ENCODE results near the gene MYL5. TPM values are rescaled to one million over a fixed set of nuclear protein-coding genes. Genes with fewer than 3 reads are reported as not detected.

The MYL5 gene
- total and polyA plus RNA-seq, 2 of the 13 experiments (the other 11 are each of a cell fraction or from before 2014, with no cell fraction given) = 6.5 to 16.0 TPM

DNA sequence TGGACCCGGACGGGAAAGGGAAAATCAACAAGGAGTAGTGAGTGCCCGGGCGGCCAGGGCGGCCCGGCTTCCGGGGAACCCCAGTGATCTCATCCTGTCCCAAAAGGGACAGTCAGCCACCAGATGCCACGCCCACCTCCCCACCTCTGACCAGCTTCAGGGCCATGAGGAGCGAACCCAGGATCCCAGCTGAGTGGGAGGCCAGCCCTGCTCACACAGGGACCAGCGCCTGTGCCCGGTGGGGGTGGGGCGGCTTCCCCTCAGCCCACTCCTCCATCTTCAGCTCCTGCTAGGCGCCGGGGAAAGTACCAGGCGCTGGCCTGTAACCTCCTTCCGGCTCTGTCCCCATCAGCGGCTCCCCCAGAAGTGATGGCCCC, 6.2 kb downstream of the MYL5 start:
- H3K79me2 ChIP-seq (ENCODE audit: insufficient read depth, low read length) = no peaks in the 10 kb centered on the region
- H3K27ac ChIP-seq (ENCODE audit: extremely low read length, insufficient read depth, low read length) = no peak overlapping the region
- no peak for TF ChIP-seq PHB2 (IDR thresholded peaks at IDR 0.05; ENCODE audit: partially characterized antibody)
- TF ChIP-seq GABPB1 (CRISPR knock-in tag; IDR thresholded peaks at IDR 0.05) = peak; percentile 24; the same call in 1 of the 2 replicates
- TF ChIP-seq, protein P1, sequence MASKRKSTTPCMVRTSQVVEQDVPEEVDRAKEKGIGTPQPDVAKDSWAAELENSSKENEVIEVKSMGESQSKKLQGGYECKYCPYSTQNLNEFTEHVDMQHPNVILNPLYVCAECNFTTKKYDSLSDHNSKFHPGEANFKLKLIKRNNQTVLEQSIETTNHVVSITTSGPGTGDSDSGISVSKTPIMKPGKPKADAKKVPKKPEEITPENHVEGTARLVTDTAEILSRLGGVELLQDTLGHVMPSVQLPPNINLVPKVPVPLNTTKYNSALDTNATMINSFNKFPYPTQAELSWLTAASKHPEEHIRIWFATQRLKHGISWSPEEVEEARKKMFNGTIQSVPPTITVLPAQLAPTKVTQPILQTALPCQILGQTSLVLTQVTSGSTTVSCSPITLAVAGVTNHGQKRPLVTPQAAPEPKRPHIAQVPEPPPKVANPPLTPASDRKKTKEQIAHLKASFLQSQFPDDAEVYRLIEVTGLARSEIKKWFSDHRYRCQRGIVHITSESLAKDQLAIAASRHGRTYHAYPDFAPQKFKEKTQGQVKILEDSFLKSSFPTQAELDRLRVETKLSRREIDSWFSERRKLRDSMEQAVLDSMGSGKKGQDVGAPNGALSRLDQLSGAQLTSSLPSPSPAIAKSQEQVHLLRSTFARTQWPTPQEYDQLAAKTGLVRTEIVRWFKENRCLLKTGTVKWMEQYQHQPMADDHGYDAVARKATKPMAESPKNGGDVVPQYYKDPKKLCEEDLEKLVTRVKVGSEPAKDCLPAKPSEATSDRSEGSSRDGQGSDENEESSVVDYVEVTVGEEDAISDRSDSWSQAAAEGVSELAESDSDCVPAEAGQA (IDR thresholded peaks at IDR 0.05; ENCODE audit: low read depth) = 0 out of 2 replicates have a peak, but pooled peaks have one; percentile 7
- TF ChIP-seq, protein P1 (CRISPR knock-in tag; IDR thresholded peaks at IDR 0.05; ENCODE audit: borderline replicate concordance) = no peak
- no peak for TF ChIP-seq MTF1 (CRISPR knock-in tag; IDR thresholded peaks at IDR 0.05)
- TF ChIP-seq, protein P2, sequence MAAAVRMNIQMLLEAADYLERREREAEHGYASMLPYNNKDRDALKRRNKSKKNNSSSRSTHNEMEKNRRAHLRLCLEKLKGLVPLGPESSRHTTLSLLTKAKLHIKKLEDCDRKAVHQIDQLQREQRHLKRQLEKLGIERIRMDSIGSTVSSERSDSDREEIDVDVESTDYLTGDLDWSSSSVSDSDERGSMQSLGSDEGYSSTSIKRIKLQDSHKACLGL (CRISPR knock-in tag; IDR thresholded peaks at IDR 0.05) = 0 out of 2 replicates have a peak, but pooled peaks have one; percentile 21
- TF ChIP-seq, protein P3, sequence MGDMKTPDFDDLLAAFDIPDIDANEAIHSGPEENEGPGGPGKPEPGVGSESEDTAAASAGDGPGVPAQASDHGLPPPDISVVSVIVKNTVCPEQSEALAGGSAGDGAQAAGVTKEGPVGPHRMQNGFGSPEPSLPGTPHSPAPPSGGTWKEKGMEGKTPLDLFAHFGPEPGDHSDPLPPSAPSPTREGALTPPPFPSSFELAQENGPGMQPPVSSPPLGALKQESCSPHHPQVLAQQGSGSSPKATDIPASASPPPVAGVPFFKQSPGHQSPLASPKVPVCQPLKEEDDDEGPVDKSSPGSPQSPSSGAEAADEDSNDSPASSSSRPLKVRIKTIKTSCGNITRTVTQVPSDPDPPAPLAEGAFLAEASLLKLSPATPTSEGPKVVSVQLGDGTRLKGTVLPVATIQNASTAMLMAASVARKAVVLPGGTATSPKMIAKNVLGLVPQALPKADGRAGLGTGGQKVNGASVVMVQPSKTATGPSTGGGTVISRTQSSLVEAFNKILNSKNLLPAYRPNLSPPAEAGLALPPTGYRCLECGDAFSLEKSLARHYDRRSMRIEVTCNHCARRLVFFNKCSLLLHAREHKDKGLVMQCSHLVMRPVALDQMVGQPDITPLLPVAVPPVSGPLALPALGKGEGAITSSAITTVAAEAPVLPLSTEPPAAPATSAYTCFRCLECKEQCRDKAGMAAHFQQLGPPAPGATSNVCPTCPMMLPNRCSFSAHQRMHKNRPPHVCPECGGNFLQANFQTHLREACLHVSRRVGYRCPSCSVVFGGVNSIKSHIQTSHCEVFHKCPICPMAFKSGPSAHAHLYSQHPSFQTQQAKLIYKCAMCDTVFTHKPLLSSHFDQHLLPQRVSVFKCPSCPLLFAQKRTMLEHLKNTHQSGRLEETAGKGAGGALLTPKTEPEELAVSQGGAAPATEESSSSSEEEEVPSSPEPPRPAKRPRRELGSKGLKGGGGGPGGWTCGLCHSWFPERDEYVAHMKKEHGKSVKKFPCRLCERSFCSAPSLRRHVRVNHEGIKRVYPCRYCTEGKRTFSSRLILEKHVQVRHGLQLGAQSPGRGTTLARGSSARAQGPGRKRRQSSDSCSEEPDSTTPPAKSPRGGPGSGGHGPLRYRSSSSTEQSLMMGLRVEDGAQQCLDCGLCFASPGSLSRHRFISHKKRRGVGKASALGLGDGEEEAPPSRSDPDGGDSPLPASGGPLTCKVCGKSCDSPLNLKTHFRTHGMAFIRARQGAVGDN (CRISPR knock-in tag; IDR thresholded peaks at IDR 0.05) = peak; percentile 34; the same call in 1 of the 2 replicates
- TF ChIP-seq, protein P4, sequence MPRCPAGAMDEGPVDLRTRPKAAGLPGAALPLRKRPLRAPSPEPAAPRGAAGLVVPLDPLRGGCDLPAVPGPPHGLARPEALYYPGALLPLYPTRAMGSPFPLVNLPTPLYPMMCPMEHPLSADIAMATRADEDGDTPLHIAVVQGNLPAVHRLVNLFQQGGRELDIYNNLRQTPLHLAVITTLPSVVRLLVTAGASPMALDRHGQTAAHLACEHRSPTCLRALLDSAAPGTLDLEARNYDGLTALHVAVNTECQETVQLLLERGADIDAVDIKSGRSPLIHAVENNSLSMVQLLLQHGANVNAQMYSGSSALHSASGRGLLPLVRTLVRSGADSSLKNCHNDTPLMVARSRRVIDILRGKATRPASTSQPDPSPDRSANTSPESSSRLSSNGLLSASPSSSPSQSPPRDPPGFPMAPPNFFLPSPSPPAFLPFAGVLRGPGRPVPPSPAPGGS (CRISPR knock-in tag; IDR thresholded peaks at IDR 0.05) = 0 out of 2 replicates have a peak, but pooled peaks have one; percentile 34
- TF ChIP-seq KMT2A (CRISPR knock-in tag; IDR thresholded peaks at IDR 0.05) = no peak
- DNase-seq (ENCODE audit: low spot score) = no peak
- in situ Hi-C loops (cut with HindIII; ENCODE audit: extremely low pct_ligation_motif_present, low pct_unique_long_range_greater_than_20kb) (no loop called here), intact Hi-C loops (cut with micrococcal nuclease; ENCODE audit: unreplicated experiment) (no loop called here)
- BruUV-seq (replicated peaks) = no TSS peak
- no peak overlapping the region for H2AFZ ChIP-seq (ENCODE audit: low read length)
- ChIA-PET CTCF (ENCODE audit: low intra/inter-chr PET ratio, low total read pairs) (no interaction called here), POLR2A (no interaction called here)
- H3K9me3 ChIP-seq (ENCODE audit: low read length) = no peaks in the 10 kb centered on the region
- ATAC-seq = no peak
- peak overlapping the region in 1 of 3 experiments; percentile 44; a peak in 1 of 6 replicates for H3K4me3 ChIP-seq (replicated peaks in 1 of 3; ENCODE audit: insufficient read depth in 1 of 3, low read depth in 2 of 3, low read length in 3 of 3)
- H3K9ac ChIP-seq (ENCODE audit: insufficient read depth, low read depth, low read length) = no peak overlapping the region
- 80% methylated on average over 7 of the region's 17 CpGs for WGBS (ENCODE audit: low lambda C conversion rate)
- H4K20me1 ChIP-seq (ENCODE audit: insufficient read depth, low read length) = no peaks in the 10 kb centered on the region
- H3K36me3 ChIP-seq (replicated peaks in 1 of 2; ENCODE audit: control insufficient read depth in 1 of 2, insufficient read depth in 2 of 2, low read length in 2 of 2) = no peaks in the 10 kb centered on the region
- FAIRE-seq = no peak
- H3K4me1 ChIP-seq (ENCODE audit: insufficient read depth, low read length) = peaks cover 88% of the 10 kb centered on the region
- no peaks in the 10 kb centered on the region for H3K27me3 ChIP-seq (ENCODE audit: control insufficient read depth in 1 of 2, insufficient read depth in 2 of 2, low read length in 2 of 2)
- H3K4me2 ChIP-seq (ENCODE audit: low read depth, low read length) = 0 out of 2 replicates have a peak overlapping the region, but pooled peaks have one; percentile 64
